ENCODE data around the gene MAP2K7. TPM values are rescaled to one million over a fixed set of nuclear protein-coding genes. Genes with fewer than 3 reads are reported as not detected.

Gene MAP2K7
- total and polyA plus RNA-seq, 8 donors, result 4.1 to 52.2 (median 14.7) TPM

DNA sequence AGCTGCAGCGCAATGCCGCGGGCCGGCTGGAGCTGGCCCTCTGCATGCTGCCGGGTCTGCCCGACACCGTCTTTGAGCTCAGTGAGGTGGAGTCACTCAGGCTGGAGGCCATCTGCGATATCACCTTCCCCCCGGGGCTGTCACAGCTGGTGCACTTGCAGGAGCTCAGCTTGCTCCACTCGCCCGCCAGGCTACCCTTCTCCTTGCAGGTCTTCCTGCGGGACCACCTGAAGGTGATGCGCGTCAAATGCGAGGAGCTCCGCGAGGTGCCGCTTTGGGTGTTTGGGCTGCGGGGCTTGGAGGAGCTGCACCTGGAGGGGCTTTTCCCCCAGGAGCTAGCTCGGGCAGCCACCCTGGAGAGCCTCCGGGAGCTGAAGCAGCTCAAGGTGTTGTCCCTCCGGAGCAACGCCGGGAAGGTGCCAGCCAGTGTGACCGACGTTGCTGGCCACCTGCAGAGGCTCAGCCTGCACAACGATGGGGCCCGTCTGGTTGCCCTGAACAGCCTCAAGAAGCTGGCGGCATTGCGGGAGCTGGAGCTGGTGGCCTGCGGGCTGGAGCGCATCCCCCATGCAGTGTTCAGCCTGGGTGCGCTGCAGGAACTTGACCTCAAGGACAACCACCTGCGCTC is 3.8 kb upstream of the MAP2K7 start:
- WGBS, 5 donors, result 92 to 95% (median 93%) methylated on average over 20 to 34 of the region's 34 CpGs
- Histone ChIP-seq H3K9me3 (no peaks in the 10 kb centered on the region), H3K27me3 (peaks cover 0 to 8% (median 0%) of the 10 kb centered on the region in 3 donors), H3K4me1 (peaks cover 10 to 23% (median 21%) of the 10 kb centered on the region in 4 donors), H3K36me3 (peaks cover 0 to 20% (median 12%) of the 10 kb centered on the region in 4 donors), H3K4me3 (no peak overlapping the region), H3K27ac (no peak overlapping the region)
- TF ChIP-seq POLR2AphosphoS5 (IDR thresholded peaks at IDR 0.05) (no peak), EP300 (IDR thresholded peaks at IDR 0.05) (no peak), POLR2A (IDR thresholded peaks at IDR 0.05) (no peak)
- TF ChIP-seq, protein P1, sequence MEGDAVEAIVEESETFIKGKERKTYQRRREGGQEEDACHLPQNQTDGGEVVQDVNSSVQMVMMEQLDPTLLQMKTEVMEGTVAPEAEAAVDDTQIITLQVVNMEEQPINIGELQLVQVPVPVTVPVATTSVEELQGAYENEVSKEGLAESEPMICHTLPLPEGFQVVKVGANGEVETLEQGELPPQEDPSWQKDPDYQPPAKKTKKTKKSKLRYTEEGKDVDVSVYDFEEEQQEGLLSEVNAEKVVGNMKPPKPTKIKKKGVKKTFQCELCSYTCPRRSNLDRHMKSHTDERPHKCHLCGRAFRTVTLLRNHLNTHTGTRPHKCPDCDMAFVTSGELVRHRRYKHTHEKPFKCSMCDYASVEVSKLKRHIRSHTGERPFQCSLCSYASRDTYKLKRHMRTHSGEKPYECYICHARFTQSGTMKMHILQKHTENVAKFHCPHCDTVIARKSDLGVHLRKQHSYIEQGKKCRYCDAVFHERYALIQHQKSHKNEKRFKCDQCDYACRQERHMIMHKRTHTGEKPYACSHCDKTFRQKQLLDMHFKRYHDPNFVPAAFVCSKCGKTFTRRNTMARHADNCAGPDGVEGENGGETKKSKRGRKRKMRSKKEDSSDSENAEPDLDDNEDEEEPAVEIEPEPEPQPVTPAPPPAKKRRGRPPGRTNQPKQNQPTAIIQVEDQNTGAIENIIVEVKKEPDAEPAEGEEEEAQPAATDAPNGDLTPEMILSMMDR (IDR thresholded peaks at IDR 0.05), result no peak
- intact Hi-C loops (cut with DNase I; ENCODE audit: low total_unique reads), result no loop called here
- no peak for DNase-seq

DNA sequence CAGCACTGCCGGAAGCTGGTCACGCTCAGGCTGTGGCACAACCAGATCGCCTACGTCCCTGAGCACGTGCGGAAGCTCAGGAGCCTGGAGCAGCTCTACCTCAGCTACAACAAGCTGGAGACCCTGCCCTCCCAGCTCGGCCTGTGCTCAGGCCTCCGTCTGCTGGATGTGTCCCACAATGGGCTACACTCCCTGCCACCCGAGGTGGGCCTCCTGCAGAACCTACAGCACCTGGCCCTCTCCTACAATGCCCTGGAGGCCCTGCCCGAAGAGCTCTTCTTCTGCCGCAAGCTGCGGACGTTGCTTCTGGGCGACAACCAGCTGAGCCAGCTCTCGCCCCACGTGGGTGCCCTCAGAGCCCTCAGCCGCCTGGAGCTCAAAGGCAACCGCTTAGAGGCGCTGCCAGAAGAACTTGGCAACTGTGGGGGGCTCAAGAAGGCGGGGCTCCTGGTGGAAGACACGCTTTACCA is 3.2 kb upstream of the MAP2K7 start:
- WGBS, 5 donors, result 72 to 87% (median 85%) methylated on average over 13 to 21 of the region's 21 CpGs
- H3K4me3 ChIP-seq, result no peak overlapping the region

DNA sequence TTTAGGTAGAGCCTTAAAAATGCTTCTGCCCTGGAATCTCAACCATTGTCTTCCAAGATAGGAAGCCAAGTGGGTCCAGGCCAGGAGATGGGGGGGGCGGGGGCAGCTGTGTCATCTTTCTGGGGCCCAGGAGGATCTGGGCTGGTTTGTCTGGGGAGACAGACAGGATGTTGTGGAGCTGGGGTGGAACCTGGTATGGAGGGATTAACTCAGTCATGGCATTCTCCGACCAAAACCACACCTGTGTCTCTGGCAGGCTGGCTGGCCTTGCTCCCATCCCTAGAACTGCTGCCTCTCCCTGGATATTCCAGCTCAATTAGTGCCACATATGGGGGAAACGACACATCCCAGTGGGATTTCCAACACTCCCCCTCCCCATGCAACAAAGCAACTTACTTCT is 2.7 kb upstream of the MAP2K7 start:
- Histone ChIP-seq H3K9me3 (no peaks in the 10 kb centered on the region), H3K4me1 (peaks cover 21 to 31% (median 27%) of the 10 kb centered on the region in 4 donors), H3K36me3 (peaks cover under 1 to 27% (median 21%) of the 10 kb centered on the region in 4 donors), H3K27me3 (no peaks in the 10 kb centered on the region), H3K27ac (no peak overlapping the region), H3K4me3 (no peak overlapping the region)
- 83 to 86% (median 84%) methylated on average over 3 of the region's 3 CpGs for WGBS, 5 donors
- intact Hi-C loops (cut with DNase I; ENCODE audit: low total_unique reads), result no loop called here
- TF ChIP-seq POLR2AphosphoS5 (IDR thresholded peaks at IDR 0.05), result no peak
- TF ChIP-seq POLR2A (IDR thresholded peaks at IDR 0.05), result no peak
- TF ChIP-seq EP300 (IDR thresholded peaks at IDR 0.05), result no peak
- TF ChIP-seq, protein P1 (IDR thresholded peaks at IDR 0.05), result no peak
- DNase-seq, result no peak

More for the DNA sequence above, 3.2 kb upstream of the MAP2K7 start:
- Histone ChIP-seq H3K4me1 (peaks cover 16 to 26% (median 22%) of the 10 kb centered on the region in 4 donors), H3K27ac (no peak overlapping the region), H3K9me3 (no peaks in the 10 kb centered on the region), H3K36me3 (peaks cover 0 to 22% (median 16%) of the 10 kb centered on the region in 4 donors), H3K27me3 (peaks cover 0 to 2% (median 0%) of the 10 kb centered on the region in 3 donors)
- TF ChIP-seq EP300 (IDR thresholded peaks at IDR 0.05), result no peak
- TF ChIP-seq, protein P1 (IDR thresholded peaks at IDR 0.05), result no peak
- no peak for DNase-seq
- intact Hi-C loops (cut with DNase I; ENCODE audit: low total_unique reads), result no loop called here

DNA sequence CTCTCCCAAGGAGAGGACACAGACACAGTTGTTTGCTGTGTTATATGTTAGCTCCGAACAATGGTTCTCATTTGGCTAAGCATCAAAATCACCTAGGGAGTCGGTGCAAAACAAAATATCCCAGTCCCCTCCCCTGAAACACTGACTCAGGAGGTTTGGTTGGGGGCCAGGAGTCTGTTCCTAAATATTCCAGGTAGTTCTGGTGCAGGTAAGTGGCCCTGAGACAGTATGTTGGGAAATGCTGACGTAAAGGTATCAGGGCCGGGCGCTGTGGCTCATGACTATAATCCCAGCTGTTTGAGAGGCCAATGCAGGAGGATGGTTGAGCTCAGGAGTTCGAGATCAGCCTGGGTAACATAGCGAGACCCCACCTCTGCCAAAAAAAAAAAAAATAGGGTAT is 2.3 kb upstream of the MAP2K7 start:
- DNase-seq, result no peak
- Histone ChIP-seq H3K27me3 (no peaks in the 10 kb centered on the region), H3K4me1 (peaks cover 25 to 35% (median 31%) of the 10 kb centered on the region in 4 donors), H3K4me3 (no peak overlapping the region), H3K36me3 (peaks cover 5 to 31% (median 25%) of the 10 kb centered on the region in 4 donors), H3K27ac (no peak overlapping the region), H3K9me3 (no peaks in the 10 kb centered on the region)
- intact Hi-C loops (cut with DNase I; ENCODE audit: low total_unique reads), result no loop called here
- 83 to 90% (median 89%) methylated on average over 7 of the region's 7 CpGs for WGBS, 5 donors
- TF ChIP-seq POLR2A (IDR thresholded peaks at IDR 0.05), result no peak
- TF ChIP-seq EP300 (IDR thresholded peaks at IDR 0.05), result no peak
- no peak for TF ChIP-seq POLR2AphosphoS5 (IDR thresholded peaks at IDR 0.05)
- TF ChIP-seq, protein P1 (IDR thresholded peaks at IDR 0.05), result no peak
